Urinary bladder (tissue), 4 donors: ENCODE results near the gene LDLRAD4. TPM values are rescaled to one million over a fixed set of nuclear protein-coding genes. Genes with fewer than 3 reads are reported as not detected.

Source experiments
- DNase-seq: peaks from one replicate; pipeline ENCODE4 v3.0.0-alpha.2; 2015; ENCODE audit errors: extremely low spot score
- H3K27ac ChIP-seq: one replicate; pipeline ENCODE4 v1.5.1; 2013; ENCODE audit warnings: low read depth, mild to moderate bottlenecking, moderate library complexity
- H3K36me3 ChIP-seq: one replicate; pipeline ENCODE4 v1.6.1; 2013; ENCODE audit warnings: mild to moderate bottlenecking, moderate library complexity; ENCODE audit not compliant: insufficient read depth
- H3K4me1 ChIP-seq: one replicate; pipeline ENCODE4 v1.6.1; 2013; ENCODE audit warnings: mild to moderate bottlenecking, moderate library complexity; ENCODE audit not compliant: insufficient read depth
- H3K4me3 ChIP-seq: one replicate; pipeline ENCODE4 v1.5.1; 2013; ENCODE audit warnings: low read depth, low read length
- WGBS: extraction: QIAGEN DNeasy Blood & Tissue Kit; methylation state at CpG from one replicate; pipeline ENCODE4 v1.1.7; 2013; 5-methylcytosine and 5-hydroxymethylcytosine counted together
- polyA plus RNA-seq: library from polyadenylated mRNA; stranded (reverse); fragments of 200-250 nt; gene quantifications from one replicate; pipeline ENCODE4 v1.2.3, GENCODE V29; 2013
- total RNA-seq: library from RNA; depleted of rRNA; stranded (reverse); fragments of >200 nt; gene quantifications from one replicate; pipeline ENCODE4 v1.2.3, GENCODE V29; 2014
- donor health status: healthy with polysubstance abuse.
- donor health status: healthy.

LDLRAD4 gene
- total and polyA plus RNA-seq, 2 donors = 13.8 to 52.3 TPM

DNA sequence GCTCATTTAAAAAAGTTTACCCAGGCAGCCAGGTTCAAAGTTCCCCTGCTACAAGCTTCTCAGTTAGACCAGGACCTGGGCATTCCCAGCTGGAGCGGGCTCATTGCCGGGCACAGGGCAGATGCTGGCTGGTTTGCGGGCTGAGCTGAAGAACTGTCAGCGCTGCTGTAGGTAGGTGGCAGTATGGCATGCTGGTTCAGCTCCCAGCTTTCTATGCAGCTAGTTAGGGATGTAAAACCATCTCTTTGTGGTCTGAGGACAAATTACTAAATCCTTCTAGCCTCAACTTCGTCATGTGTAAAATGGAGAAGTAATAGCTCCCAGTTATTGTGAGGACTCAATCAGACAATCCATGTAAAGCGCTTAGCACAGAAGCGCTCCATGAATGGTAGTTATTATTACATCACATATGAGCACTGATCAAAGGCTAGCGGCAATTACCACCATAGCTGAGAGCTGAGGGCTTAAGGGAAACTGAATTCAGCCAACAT, 2.4 kb upstream of the LDLRAD4 start:
- H3K36me3 ChIP-seq = no peaks in the 10 kb centered on the region
- H3K27ac ChIP-seq = no peak overlapping the region
- 25% methylated on average over 8 of the region's 8 CpGs for WGBS
- H3K4me1 ChIP-seq = peaks cover 2% of the 10 kb centered on the region
- no peak overlapping the region for H3K4me3 ChIP-seq
- DNase-seq = no peak

DNA sequence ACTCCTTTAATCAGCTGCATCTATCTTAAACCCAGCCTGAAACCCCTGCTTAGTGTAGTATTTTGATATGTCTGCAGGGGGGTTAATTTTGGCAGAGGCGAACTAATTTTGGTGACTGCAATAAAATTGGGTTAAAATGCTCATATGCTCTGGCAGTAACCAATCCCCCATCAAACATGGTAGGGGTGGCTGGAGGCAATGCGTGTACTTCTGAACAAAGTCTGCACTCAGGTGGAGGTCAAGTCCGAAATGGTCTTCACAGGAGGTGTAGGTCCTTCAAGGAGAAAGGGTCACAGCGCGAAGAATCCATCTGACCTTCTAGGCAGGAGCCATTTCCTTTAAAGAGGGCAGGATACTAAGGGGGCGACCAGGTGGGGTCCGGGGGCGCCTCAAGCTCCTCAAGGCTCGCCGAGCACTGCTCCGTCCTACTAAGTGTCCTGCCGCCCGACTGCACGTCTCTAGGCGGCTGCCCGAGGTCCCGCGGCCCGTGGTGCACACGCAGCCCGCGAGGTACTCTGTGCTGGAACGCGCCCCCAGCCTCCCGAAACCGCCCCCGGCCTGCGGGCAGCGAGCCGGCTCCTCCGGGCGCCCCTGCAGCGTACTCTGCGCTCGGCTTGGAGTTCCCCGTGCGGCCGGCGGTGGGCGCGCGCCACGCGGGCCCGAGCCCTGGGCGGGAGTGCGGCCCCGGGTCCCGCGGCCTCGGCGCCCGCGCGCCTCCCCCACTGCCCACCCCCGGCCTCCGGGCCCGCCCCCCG, 1.7 kb upstream of the LDLRAD4 start:
- H3K4me1 ChIP-seq = peaks cover 2% of the 10 kb centered on the region
- 5% methylated on average over 59 of the region's 59 CpGs for WGBS
- no peak for DNase-seq

DNA sequence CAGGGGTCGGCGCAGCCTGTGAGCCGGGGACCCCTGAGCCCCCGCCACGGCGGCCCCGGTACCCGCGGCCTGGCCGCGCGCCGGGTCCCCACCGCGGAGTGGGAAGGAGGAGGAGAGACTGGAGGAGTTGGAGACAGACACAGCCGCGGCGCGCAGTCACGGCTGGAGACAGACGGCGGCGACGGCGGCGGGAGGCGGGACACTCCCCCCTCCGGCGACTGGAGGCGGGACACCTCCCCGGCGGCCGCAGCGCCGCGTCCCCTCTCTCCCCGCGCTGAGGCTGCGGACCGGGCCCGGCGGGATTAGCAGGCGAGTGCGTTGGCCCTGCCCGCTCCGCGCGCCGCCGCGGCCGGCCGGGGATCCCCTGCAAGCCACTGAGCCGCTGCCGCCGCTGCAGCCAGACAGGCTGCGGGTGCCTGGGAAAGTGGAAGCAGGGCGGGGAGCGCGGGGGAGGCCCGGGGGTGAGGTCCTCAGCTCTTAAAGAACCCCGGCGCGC, 1.0 kb upstream of the LDLRAD4 start:
- 3% methylated on average over 58 of the region's 64 CpGs for WGBS
- H3K4me1 ChIP-seq = peaks cover 2% of the 10 kb centered on the region

More for the DNA sequence above, 1.7 kb upstream of the LDLRAD4 start:
- Histone ChIP-seq H3K4me3 (peak overlapping the region; percentile 90), H3K36me3 (no peaks in the 10 kb centered on the region), H3K27ac (no peak overlapping the region)

DNA sequence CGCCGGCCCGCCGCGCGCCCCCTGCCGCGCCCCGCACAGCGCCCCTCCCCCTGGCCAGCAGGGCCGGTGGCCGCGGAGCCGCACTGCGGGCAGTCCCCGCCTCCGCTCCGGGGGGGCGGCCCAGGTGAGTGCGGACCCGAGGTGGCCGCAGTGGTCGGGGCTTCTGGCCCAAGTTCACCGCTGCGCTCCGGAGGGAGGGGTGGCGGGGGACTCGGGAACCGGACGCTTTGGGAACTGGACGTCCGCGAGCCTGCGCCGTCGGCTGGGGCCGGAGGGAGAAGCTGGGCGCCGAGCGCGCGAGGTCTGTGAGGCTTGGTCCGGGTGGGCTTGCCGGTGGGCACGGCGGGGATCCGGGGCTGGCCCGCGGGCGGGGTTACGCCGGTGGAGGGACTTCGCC, 591 bp upstream of the LDLRAD4 start:
- no peak for DNase-seq
- Histone ChIP-seq H3K27ac (no peak overlapping the region), H3K36me3 (no peaks in the 10 kb centered on the region), H3K4me1 (peaks cover 2% of the 10 kb centered on the region), H3K4me3 (peak overlapping the region; percentile 90)
- WGBS = 1% methylated on average over 51 of the region's 53 CpGs

More for the DNA sequence above, 1.0 kb upstream of the LDLRAD4 start:
- Histone ChIP-seq H3K27ac (no peak overlapping the region), H3K36me3 (no peaks in the 10 kb centered on the region), H3K4me3 (peak overlapping the region; percentile 90)
- no peak for DNase-seq

DNA sequence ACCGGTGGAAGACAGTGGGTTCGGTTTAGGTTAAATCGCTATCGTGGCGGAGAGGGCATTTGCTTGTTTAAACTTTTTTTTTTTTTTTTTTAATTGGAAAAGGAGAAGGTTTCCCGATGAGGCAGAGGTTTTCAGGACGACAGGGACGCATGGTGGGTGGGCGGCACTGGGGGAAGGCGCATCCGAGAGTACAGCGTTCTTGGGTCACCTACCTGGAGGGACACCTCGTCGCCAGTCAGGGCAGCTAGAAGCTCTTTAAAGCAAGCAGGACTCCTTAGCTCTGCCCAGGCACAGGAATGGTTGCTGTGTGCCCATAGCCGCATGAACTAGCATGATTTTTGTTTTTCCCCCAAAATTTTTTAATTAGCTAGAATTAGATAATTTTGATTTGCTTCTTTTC, 437 bp downstream of the LDLRAD4 start:
- Histone ChIP-seq H3K4me1 (peaks cover 2% of the 10 kb centered on the region), H3K36me3 (no peaks in the 10 kb centered on the region), H3K4me3 (peak overlapping the region; percentile 90), H3K27ac (no peak overlapping the region)
- 25% methylated on average over 15 of the region's 15 CpGs for WGBS
- DNase-seq = no peak

DNA sequence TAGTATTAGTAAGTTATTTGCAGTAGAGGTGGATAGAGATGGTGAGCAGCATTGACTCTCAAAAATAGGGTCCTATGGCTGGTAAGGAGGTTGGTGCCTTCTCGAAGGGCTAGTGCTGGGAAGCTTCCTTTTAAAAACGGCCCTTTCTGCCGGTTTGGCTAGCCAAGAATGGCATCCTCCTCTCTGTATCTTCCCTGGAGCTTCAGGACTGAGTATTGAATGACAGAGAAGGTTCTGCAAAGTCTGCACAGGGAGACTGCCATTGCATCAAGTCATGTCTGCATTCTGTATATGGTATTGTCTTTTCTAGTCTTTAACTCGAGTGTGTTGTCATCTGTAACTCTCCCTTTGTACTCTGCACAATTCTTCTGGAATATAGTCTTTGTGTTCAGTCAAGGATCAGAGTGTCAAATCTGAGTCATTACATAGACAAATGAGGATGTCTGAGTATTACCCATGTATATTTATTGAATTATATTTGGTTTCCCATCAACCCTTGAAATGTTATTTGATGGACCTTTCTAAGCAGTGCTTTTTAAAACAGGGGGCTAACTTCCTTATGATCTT, 1.1 kb downstream of the LDLRAD4 start:
- H3K4me3 ChIP-seq = no peak overlapping the region
- 32% methylated on average over 4 of the region's 4 CpGs for WGBS
- H3K27ac ChIP-seq = no peak overlapping the region
- H3K4me1 ChIP-seq = peaks cover 2% of the 10 kb centered on the region
- no peak for DNase-seq
- H3K36me3 ChIP-seq = no peaks in the 10 kb centered on the region

DNA sequence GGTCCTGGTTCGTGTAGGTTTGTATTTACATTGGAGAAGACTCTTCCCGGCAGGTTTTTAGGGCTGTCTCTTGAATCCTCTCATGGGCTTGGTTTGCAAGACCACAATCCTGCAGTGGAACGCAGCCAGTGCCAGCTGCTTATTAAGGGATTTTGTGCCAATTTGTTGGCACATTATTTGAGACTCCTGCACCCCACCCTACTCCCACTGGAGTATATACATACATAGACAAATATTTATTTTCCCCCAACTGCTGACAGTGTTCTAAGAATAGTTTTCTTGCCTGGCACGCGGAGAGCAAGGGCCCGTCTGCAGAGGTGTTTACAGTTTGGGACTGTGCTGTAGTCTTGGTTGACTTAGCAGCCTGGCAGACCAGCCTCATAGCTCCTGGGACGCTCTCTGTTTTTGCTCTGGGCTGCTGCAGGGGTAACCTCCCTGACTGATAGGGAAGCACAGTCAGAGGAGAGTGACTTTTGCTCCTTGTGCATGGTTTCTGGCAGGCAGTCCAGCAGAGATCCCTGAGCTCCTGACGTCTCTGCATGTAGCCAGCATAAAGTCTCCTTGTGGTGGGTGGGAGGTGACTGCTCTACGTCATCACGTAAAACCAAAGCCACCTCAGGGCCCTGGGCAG, 1.9 kb downstream of the LDLRAD4 start:
- DNase-seq = no peak
- Histone ChIP-seq H3K27ac (no peak overlapping the region), H3K4me1 (peaks cover 2% of the 10 kb centered on the region), H3K36me3 (no peaks in the 10 kb centered on the region), H3K4me3 (no peak overlapping the region)
- 36% methylated on average over 10 of the region's 10 CpGs for WGBS

DNA sequence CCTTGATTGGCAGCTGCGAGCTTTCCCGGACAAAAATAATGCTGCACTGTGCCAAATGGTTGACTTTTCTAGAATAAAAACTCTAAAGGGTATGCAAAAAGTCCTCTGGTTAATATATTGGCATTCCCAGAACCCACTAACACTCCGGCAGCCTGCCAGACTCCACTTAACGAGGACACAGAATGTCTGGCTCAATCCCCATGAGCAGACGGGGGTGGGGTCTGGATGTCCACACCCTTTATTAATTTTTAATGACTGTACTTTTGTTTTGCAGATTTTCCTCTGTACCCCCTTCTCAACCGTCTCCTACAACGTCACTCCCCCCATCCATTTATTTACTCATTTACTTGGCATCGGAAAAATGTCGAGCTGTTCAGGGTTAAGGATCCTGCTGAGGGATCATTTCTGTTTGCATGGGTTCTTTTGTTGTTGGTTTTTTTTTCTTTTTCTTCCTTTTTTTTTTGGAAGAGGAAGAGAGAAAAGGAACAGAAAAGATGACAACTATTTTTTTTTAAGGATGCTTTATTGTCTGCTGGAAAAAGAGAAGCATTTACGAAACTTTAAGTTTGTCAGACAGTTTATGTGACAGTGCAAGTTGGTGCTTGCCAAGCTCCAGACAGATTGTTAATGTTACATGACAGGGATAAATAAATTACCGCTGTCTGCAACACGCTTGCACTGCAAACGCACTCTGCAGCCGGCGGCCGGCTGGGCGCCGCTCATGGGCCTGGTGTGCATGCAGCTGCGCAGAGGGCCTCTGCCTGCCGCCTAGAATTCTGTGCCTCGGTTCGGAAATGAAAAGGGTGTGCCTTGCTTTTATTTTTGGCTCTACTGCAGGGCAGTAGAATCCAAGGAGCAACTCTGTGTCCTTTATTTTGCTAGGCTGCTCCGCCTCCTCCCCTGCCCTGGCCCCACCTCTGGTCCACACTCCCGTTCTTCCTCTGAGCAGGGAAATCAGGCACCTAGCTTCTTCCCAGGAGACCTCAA, 3.6 kb downstream of the LDLRAD4 start:
- Histone ChIP-seq H3K36me3 (no peaks in the 10 kb centered on the region), H3K27ac (no peak overlapping the region), H3K4me3 (no peak overlapping the region), H3K4me1 (peaks cover 2% of the 10 kb centered on the region)
- peak; percentile 76 for DNase-seq
- 10% methylated on average over 24 of the region's 24 CpGs for WGBS

DNA sequence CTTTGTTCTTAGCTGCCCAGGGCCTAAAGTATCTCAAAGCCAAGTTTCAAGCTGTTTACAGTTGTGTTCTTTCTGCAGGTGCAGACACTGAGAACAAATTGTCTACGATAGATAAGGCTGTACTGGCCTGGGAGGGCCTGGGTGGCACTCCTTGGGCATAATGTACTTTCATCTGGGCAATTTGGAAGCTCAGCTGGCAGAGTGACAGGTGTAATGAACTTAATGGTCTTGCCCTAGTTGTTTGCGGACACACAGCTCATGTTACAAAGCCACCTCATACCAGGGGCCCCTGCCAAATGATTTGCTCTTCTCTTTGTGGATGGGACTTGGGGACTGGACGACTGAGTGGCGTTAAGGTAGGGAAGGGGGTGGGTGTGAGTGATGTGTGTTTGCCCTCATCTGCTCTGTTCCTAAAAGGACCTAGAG, 4.3 kb downstream of the LDLRAD4 start:
- WGBS = 54% methylated on average over 4 of the region's 4 CpGs
- H3K4me3 ChIP-seq = no peak overlapping the region
- DNase-seq = no peak
- H3K27ac ChIP-seq = no peak overlapping the region
- H3K4me1 ChIP-seq = peaks cover 2% of the 10 kb centered on the region
- H3K36me3 ChIP-seq = no peaks in the 10 kb centered on the region

DNA sequence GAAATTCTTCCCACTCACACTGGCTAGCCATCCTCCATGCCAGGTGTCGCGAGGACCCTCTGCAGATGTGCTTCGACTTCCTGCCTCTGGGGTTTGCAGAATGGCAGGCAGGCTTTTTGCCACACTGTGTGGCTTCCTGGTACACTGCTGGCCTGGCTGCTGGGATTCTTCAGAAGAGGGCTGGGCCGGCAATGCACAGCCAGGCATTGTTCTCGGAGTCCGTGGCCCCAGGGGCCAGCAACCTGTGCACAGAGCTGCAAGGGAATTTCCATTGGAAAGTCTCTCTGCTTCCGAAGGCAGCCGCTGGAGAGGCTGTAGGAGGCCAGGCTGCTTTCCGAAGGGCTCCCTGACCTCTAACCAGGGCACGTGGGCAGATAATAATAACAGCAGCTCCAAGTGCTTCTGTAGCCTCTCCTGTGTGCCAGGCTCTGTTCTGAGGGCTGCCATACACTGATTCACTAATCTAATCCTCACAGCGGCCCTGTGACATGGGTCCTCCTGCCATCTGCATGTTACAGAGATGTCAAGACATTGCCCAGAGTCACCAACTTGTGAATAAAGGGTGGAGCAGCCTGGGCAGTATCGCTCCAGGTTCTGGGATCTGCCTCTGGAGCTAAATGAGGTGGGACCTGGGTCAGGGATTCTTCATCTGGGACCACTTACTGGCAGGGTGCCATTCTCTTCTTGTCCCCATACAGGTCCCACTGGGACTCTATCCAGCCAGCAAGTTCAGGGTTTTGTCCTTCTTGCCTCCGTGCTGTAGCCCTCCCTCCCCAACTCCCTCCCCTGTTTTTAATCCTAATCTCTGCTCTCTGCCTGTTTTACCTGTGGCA, 5.0 kb downstream of the LDLRAD4 start:
- no peak for DNase-seq
- H3K4me3 ChIP-seq = no peak overlapping the region
- no peaks in the 10 kb centered on the region for H3K36me3 ChIP-seq
- H3K27ac ChIP-seq = no peak overlapping the region
- 68% methylated on average over 13 of the region's 13 CpGs for WGBS
- peaks cover 2% of the 10 kb centered on the region for H3K4me1 ChIP-seq

DNA sequence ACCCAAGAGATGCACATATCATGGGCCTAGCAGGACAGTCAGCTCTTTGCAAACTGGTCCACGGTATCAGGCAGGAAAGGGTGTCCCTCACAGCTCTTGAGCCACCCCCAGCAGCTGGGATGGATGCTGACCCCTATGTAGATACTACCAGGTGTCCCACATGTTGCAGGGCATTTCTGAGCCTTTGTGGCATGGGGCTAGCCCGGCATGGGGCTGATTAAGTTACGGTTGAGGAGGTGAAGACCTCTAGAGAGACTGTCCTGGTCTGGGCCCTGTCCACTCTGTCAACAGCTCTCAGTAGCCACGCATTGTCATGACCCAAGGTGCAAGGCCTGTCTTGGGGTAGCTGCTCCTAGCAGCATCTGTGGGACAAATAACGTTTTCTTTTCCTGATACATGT, 6.7 kb downstream of the LDLRAD4 start:
- H3K27ac ChIP-seq = no peak overlapping the region
- no peaks in the 10 kb centered on the region for H3K4me1 ChIP-seq

DNA sequence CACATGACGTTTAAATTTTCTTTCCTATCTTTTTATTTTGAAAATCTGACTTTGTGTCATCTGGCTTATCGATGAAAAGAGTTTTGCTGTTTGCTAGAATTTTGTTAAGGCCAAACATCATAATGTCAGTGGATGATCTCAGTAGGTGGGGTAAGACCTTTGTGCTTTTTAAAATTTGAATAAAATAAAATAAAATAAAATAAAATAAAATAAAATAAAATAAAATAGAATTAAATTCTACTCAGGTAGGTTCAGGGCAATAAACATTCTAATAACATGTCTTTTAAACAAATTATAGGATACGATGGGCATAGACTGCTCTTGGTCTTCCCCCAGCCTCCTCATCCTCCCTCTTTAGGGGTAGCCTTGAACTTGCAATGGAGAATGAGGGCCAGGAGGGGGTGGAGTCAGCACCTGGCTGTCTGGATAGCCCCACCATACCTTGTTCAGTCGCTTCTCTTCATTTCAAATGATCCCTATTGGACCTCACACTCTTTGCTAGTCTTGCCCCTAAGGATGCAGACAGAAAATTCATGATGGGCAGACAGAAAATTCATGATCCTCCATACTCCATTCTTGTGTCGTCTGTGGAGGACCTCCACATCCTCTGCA, 8.1 kb downstream of the LDLRAD4 start:
- no peak for DNase-seq
- H3K4me3 ChIP-seq = no peak overlapping the region
- WGBS = 96% methylated on average over 5 of the region's 5 CpGs
- no peaks in the 10 kb centered on the region for H3K4me1 ChIP-seq
- H3K36me3 ChIP-seq = no peaks in the 10 kb centered on the region
- H3K27ac ChIP-seq = no peak overlapping the region

More for the DNA sequence above, 6.7 kb downstream of the LDLRAD4 start:
- no peaks in the 10 kb centered on the region for H3K36me3 ChIP-seq
- WGBS = 98% methylated on average over 5 of the region's 5 CpGs
- DNase-seq = no peak
- H3K4me3 ChIP-seq = no peak overlapping the region
